Endometrium (tissue), 2 donors: ENCODE data around the gene CDH13.

Experiments used
- FAIRE-seq: peaks from 2 replicates; lab custom pipeline; 2012; peaks lifted over from hg19 to GRCh38; lab: Jason Lieb, UNC
- donor health status: control.
- donor health status: control.

Gene CDH13

DNA sequence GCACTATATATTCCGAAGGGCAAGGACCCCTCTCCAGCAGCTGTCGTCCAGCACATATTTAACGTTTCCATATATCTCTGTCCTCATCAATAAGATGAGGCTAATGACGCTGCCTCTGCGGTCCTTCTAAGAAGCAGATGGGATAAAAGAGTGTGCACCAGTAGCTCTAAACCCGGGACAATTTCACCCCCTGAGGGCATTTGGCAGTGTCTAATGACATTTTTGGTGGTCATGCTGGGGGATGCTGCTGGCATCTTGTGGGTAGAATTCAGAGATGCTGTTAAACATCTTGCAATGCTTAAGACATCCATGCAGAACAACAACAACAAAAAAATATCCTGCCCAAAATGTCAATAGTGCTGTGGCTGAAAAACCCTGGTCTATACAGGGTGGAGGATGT, 372.9 kb downstream of the CDH13 start:
- no peak for FAIRE-seq

DNA sequence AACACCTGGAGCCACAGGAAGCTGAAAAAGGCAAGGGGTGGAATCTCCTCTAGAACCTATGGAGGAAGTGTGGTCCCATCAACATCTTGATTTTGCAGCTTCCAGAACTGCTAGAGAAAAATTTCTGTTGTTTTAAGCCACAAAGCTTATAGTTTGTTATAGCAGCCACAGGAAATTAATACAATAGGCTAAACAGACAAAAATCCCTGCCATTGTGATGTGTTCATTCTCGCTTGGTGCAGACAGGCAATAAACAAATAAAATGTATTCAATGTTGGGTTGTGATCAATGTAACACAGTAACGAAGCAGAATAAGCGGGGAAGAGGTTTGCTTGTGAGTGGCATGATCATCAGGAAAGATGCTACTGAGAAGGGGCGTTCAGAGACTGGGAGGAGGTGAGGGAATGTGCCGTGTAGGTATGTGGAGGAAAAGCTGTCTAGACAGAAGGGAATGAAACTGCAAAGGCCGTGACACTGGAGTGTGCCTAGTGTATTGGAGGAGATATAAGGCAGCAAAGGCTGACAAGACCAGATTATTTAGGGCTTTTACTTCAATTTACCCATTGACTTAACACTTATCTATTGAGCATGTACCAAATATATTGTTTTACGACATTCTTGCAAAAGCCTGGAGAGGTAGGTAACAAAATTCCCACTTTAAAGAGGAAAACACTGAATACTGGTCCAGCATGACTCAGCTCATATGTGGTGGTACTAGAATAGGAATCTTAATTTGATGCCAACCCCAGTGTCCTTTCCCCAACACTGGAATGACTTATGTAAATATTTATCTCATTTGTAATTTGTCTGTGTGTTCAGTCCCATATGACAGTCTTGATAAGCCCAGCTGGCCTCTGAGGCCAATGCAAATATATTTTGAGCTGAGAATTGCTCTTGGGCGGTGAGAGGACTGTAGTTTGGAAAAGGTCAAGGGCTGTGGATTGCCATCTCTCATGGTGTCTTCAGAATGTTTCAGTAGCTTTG, 375.9 kb downstream of the CDH13 start:
- FAIRE-seq, result no peak

DNA sequence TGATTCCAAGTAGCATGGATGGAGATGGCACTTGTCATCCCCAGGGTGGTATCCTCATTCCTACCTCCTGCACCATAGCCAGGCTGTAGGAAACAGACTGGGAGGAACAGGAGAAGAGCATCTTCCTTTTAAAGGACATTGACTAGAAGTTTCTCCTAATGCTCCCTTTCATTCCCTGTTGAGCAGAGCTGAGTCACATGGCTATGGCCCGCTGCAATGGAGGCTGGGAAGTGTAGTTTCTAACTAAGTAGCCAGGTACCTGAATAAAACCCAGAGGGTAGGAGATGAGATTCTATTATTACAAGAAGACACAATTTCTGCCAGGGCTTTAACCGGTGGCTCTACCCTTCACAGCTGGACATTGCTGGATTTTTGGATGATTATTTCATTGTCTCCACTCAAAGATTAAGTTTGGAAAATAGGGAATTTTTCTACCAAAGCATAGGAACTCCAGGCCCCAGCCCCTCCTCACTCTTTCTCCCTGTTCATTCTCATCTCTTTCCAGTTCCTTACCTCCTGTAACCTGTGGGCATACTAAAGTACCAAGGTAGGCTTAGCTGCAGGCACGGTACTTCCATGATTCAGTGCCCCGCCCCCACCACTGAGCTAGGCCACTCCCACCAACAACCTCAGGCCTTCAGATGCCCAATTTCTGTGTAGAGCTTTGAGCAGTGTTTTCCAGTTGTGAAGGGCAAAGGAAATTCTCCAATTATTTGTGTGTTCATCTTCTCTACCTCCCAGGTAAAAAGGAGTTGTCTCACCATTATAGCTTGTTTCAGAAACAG, 378.3 kb downstream of the CDH13 start:
- no peak for FAIRE-seq

DNA sequence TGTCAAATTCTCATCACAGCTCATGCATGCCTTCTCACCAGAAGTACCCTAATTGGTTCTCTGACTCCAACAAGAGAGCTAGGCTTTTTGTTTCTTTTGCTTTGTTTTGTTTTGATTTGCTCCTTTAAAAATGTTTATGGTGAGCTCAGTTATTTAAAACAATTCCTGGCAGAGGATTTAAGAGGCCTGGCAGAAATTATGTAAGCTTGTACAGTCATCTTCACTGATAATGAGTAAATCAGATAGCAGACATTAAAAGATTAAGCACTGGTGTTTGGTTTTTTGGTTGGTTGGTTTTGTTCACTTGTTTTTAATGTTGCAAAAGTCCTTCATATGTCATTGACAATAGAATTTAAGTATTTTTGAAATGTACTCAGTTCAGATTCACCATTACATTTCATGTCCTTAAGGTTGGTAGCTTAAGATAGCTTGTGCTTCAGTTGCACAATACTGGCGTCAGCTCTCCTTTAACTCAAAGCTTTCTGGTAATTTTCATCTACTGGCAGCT, 378.9 kb downstream of the CDH13 start:
- FAIRE-seq, result peak; percentile 84

DNA sequence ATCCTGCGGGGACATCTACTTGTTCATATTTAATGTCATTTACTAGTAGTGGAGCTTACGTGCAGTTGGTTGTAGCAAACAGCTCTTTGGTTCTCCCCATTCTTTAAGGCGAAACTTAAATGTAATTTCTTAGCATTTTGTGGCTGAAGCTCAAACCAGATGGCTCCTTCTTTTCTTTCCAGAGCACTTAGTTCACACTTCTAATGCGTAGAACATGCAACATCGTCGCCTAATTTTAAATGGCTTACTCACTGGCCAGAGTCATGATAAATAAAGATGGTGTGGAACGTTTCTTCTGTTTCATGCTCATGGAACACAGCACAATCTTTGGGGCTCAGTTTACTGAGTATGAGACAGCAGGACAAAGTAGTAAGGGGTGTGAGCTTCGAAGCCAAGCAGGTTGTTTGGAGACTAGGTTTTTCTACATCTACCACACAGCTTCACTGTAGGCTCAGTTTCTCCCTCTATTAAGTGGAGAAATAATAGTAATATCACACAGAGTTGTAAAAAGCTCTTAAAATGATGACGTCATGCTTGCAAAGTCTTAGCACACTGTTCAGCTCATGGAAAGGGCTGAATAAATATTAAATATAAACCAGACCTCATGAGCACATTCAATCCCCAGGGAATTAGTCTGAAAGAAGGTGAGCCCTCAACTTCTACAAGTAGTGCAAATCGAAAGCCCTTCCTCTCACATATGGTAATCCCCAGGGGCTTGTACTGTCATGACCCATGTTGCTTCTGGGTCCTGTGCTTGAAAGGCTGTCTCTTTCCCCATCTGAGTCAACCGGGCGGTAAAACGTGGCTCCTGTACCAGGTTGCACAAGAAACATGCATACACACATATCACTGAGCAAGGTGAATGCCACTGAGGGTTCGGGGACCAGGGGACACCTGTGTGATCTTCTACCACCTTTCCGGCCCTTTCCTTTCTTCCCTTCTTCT, 384.3 kb downstream of the CDH13 start:
- FAIRE-seq, result no peak

DNA sequence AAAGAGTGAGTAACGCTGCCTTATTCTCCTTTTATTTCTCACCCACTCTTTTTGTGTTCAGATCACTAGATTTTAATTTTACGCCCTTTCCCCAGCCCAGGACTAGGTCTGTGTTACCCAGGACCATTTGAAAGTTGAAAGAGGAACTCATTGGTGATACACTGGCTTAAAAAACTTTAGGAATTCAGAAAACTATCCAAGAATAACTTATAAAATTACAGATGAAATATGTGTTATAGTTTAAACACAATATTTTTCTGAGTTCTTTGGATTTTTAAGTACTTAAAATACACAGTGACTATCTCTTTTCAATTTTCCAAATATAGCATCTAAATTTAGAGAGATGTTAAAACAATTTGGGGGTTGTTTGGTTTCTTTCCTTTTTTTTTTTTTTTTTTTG, 385.2 kb downstream of the CDH13 start:
- FAIRE-seq, result no peak

DNA sequence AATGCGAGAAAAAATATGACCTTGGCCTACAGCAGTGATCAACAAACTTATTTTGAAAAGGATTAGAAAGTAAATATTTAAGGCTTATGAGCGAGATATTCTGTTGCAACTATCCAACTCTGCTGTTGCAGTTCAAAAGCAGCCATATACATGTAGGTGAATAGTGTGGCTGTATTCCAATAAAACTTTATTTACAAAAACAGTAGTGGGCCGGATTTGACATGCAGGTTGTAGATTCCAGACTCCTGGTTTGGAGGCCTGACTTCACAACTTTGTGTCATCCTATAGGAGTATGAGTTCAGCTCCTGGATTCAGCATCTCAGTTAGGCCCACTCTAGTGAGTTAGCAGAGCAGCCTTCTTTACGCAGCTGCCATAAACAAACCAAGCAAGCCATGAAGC, 386.3 kb downstream of the CDH13 start:
- no peak for FAIRE-seq

DNA sequence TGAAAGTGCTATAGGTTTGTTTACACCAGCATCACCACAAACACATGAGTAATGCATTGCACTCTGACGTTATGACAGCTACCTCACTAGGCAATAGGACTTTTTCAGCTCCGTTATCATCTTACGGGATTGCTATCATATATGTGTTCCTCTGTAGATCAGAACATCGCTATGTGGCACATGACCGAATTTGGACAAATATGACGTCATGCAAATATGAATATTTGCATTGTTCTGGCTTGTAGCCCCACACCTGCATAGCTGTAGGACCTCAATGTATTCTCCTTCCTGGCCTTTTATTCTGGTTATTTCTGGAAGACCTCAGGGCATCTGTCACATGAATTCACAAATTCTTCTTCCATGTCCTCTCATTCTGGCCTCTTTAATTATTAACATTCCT, 393.2 kb downstream of the CDH13 start:
- no peak for FAIRE-seq

DNA sequence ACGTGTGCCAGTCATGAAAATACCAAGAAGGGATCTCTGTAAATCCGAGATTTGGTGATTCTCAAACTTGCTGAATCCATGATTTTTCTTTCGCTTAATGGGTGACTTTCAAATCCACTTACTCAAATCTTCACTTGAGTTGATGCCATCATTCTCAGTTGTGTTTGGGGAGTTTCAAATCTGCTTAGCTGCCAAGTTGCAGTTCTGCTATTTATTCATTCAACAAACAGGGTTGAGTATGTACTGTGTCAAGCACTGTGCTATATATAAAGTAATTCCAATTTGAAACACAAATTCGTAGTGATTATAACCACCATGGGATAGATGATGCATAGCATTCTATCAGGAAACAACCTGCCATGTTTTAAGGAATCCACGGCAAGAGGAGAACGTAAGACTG, 394.3 kb downstream of the CDH13 start:
- no peak for FAIRE-seq

DNA sequence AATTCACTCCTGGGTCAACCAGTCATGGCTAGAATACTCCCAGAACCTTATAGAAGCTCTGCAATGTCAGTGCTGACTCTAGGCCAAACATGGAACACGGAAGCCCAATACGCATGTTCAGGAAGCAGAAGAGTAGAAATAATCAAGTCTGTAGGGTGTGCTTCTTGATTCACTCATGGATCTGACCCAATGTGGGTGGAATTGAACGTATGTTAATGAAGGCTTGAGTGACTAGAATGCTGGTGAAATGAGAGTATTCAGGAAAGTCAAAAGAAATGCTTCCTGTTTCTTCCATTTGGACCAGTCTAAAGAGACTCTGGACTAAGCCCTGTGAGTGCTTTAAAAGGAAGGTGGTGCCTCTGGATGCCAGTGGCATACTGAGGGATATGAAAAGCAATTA, 395.0 kb downstream of the CDH13 start:
- no peak for FAIRE-seq

DNA sequence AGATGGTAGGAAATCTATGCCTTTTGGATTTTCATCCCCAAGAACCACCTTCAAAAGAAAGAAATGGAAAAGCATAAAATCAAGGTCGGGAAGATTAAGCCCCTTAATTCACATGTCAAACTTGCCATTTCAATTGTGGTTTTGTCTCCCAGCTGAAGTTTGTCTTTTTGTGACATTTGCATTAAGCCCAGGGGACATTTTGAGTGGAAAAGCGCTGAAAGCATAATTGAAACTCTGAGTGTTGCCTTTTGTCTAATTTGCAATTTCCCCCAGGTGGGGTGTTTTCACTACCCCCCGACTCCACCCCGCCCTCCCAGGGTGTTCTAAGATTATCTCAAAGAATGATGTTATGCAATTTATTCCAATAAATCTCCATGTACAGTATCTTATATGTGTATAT, 396.2 kb downstream of the CDH13 start:
- no peak for FAIRE-seq

DNA sequence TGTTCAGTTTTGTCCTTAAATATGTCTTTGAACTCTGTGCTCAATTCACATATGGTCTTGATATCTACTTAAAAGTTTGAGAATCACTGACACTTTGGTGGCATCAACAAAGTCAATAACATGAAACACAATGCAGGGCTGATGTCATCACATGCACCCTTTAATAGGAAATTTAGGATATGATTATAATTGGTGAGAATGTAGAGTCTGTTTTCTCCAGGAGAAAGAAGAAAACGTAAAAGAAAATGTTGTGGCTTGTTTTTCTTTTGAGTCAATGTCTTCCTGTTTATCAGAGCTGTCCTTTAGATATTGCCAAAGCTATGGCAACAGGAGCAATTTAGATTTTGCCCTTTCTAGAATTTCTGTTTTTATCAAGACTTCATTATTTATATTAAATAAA, 396.9 kb downstream of the CDH13 start:
- FAIRE-seq, result no peak

DNA sequence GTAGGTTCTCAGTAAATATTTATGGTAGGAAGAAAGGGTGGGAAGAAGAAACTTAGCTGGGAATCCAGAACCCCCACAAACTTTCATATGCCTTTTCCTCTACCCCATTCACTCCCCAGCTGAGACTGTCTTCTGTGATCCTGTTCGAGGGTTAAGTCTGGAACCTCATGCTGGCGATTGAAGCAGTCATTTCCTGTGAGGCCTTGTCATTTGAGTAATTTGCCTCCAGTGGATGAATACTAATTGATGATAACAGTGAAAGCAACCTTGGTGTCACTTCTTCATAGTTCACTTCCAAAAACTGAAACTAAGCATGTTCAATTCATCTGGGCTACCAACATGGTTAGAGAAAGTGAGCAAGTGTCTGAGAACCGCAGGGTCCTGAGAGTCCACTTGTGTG, 401.2 kb downstream of the CDH13 start:
- no peak for FAIRE-seq

DNA sequence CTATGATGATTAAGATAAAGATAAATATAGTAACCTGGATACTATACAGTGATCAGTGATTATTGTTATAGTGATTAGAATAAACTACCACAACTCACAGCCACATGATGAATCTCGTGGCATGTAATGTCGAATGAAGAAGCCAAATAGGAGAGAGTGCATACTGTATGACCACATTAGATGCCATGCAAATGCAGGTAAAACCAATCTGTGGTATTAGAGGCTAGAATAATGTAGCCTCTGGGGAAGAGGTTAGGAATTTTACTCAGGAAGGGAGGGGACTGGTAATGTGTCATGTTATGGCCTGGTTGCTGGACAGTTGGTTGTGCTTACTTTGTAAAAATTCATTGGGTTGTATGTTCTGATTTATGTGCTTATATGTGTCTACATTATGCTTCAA, 402.7 kb downstream of the CDH13 start:
- FAIRE-seq, result no peak

DNA sequence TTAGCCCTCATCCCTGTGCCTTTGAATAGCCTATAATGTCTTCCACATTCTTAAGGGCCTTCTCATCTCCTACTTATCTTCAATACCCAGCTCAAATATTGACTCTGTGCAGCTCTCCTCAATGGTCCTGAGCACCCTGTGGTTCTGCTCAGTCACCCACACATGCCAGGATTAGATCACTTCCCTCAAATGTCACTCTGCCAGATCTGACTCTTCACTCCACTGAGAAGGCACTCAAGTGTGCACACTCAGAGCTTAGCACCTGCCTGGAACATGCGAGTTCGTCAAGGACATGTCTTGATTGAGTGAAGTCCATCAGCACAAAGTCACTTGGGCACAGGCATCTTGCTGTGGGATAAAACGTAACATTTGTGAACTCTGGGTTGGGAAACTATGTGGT, 404.8 kb downstream of the CDH13 start:
- no peak for FAIRE-seq

DNA sequence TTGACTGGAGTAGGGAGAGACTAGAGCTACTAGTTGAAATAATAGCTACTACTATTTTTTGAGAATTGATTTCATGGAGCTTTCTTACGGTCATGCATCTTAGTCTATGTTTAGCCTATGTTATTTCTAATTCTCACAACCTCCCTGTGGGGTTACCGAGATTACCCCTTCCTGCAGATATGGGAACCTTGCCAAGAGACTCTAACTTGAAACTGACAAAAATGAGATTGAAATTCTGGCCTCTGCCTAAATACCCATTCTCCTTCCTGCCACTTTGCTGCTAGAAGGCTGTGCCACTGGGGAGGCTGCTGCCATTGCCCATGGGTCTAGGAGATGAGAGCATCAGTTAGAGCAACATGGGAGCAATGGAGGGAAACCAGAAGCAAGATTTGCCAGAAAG, 410.3 kb downstream of the CDH13 start:
- FAIRE-seq, result no peak

DNA sequence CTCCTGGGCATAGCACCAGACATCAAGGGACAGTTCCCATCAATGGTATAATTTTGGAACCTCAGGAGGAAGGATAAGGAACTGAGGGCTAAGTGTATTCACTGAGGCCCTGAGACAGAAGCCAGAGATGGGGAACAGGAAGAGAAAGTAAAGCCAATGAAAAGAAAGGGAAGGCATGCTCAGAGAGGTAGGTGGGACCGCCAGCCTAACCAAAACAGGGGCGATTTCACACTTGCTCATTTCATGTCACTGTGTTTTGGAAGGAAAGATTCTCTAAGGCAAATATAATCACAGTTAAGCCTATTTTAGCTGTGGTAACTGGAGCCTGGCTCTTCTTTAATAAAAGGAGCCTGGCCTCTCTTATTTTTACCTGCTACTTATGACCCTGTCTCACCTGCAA, 411.1 kb downstream of the CDH13 start:
- no peak for FAIRE-seq

DNA sequence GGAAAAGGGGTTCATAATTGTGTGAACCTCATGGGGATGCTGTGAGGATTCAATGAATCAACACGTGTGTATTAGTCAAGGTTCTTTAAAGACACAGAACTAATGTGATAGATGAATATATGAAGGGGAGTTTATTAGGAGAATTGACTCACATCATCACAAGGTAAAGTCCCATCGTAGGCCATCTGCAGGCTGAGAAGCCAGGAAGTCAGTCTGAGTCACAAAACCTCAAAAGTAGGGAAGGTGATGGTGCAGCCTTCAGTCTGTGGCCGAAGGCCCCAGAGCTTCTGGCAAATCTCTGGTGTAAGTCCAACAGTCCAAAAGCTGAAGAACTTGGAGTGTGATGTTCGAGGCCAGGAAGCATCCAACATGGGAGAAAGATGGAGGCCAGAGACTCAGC, 413.4 kb downstream of the CDH13 start:
- FAIRE-seq, result no peak

DNA sequence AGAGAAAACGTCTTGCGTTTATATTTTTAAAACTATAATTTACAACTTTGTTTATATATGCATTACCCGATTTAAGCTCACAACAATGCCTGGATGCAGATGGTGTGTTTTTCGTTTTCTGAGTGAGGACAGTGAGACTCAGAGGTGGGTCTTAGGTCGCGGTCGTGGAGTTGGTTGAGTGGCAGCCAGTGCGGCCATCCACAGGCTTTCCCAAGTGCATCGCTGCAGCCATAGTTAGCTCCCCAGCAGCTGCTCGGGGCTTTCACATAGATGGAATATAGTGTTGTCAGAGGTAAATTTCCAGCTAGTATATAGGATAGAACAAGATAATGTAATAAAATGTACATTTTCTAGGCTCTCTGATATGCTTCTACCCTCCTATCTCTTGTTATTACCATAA, 417.8 kb downstream of the CDH13 start:
- FAIRE-seq, result no peak

DNA sequence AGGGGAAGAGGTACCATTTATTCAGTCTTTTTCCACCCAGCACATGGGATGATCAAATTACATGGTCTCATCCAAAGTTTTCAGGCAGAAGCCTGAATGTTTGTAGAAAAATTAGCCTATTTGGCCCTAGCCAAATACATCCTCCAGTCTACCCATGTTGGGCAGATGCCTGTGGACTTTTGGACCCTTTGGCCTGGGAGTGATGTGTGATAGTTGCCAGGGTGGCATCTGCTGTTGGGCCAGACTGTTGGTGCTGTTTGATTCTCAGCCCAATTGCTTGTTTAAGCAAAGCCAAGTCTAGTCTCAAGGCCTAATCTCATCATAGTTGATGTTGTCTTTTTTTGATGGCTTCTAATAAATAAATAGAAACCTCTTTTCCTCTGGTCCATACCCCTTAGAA, 419.0 kb downstream of the CDH13 start:
- FAIRE-seq, result no peak

DNA sequence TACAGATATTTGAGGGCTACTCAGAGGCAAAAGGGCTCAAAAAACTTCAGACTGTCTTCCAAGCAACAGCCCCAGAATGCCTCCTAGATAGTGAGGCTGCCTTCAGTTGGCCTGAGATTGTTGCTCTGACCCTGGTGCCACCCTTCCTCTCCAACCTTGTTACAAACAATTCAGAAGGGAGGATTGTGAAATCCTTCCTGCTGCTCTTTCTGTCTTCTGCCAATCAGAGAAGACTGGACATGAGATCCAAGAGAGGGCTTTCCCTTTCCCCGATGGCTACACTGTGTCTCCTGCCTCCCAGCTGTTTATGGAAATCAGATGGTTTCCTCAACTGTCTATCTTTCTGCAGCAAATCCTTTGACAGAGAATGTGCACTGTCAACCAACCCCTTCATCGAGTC, 419.9 kb downstream of the CDH13 start:
- no peak for FAIRE-seq

DNA sequence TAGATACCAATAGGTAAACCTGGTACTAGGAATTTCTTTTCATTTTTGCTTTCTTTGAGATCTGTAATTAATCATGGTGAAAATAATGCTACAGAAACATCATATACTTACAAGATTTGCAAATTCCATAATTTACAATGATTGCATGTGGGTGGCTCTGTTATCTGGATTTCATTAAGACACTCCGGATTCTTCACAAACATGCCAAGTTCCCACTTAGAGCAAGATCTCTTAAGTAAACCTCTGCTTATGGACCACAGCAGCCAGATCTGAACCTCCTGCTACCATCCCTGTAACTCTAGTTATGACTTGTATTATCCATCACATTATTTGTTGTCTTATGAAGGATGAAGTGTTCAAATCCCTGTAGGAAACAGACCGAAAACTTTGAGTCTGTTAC, 424.7 kb downstream of the CDH13 start:
- FAIRE-seq, result no peak
